Trophoblast cell (in vitro differentiated cells and primary cell): ENCODE results near the gene FOXJ3.
A peak's percentile ranks its signal among the peaks of the same experiment; 100 is the strongest.

Experiments
- DNase-seq, 2 donors: peaks; one replicate each; pipeline ENCODE4 v3.0.0-alpha.2; 2016
- H2AFZ ChIP-seq: 2 replicates; pipeline ENCODE4 v1.6.1; 2013; ENCODE audit warnings: low read length, moderate library complexity, mild to moderate bottlenecking; ENCODE audit not compliant: insufficient read depth, poor library complexity
- H2AK5ac ChIP-seq: 2 replicates; pipeline ENCODE4 v1.6.1; 2013; ENCODE audit warnings: mild to moderate bottlenecking, low read length
- H2BK120ac ChIP-seq: 2 replicates; pipeline ENCODE4 v1.6.1; 2013; ENCODE audit warnings: low read length, mild to moderate bottlenecking, moderate library complexity; ENCODE audit not compliant: insufficient read depth, poor library complexity
- H2BK12ac ChIP-seq: 2 replicates; pipeline ENCODE4 v1.6.1; 2013; ENCODE audit warnings: mild to moderate bottlenecking, low read length, moderate library complexity
- H2BK5ac ChIP-seq: 2 replicates; pipeline ENCODE4 v1.6.1; 2013; ENCODE audit warnings: low read length, low read depth, moderate library complexity, mild to moderate bottlenecking; ENCODE audit not compliant: poor library complexity
- H3K14ac ChIP-seq: 2 replicates; pipeline ENCODE4 v1.6.1; 2013; ENCODE audit warnings: mild to moderate bottlenecking, low read length
- H3K18ac ChIP-seq: 2 replicates; pipeline ENCODE4 v1.6.1; 2013; ENCODE audit warnings: mild to moderate bottlenecking, low read length
- H3K23ac ChIP-seq: 2 replicates; pipeline ENCODE4 v1.6.1; 2013; ENCODE audit warnings: low read length
- H3K27ac ChIP-seq: 2 replicates; pipeline ENCODE4 v1.5.1; 2013; ENCODE audit warnings: low read depth, mild to moderate bottlenecking, inconsistent platforms, low read length, moderate library complexity
- H3K27me3 ChIP-seq: 2 replicates; pipeline ENCODE4 v1.6.1; 2013; ENCODE audit warnings: inconsistent platforms, mild to moderate bottlenecking, low read length, moderate library complexity; ENCODE audit not compliant: insufficient read depth
- H3K36me3 ChIP-seq, 2 experiments: 1 replicate in 1 of 2; 2 replicates in 1 of 2; pipeline ENCODE4 v1.6.1; 2013; ENCODE audit warnings: low read length in 2 of 2, mild to moderate bottlenecking in 2 of 2, moderate library complexity in 1 of 2; ENCODE audit not compliant: insufficient read depth in 2 of 2, control insufficient read depth in 1 of 2
- H3K4ac ChIP-seq: 2 replicates; pipeline ENCODE4 v1.6.1; 2013; ENCODE audit warnings: low read depth, mild to moderate bottlenecking, low read length, moderate library complexity
- H3K4me1 ChIP-seq, 2 experiments: 1 replicate in 1 of 2; 2 replicates in 1 of 2; pipeline ENCODE4 v1.6.1; 2013; ENCODE audit warnings: low read length in 2 of 2, mild to moderate bottlenecking in 2 of 2, moderate library complexity in 1 of 2; ENCODE audit not compliant: insufficient read depth in 2 of 2, control insufficient read depth in 1 of 2
- H3K4me2 ChIP-seq: 2 replicates; pipeline ENCODE4 v1.6.1; 2013; ENCODE audit warnings: inconsistent platforms, mild to moderate bottlenecking, low read length, moderate library complexity
- H3K4me3 ChIP-seq: 2 replicates; pipeline ENCODE4 v1.5.1; 2013; ENCODE audit warnings: mild to moderate bottlenecking, low read depth, low read length, inconsistent platforms
- H3K79me1 ChIP-seq: one replicate; pipeline ENCODE4 v1.6.1; 2013; ENCODE audit warnings: low read length
- H3K79me2 ChIP-seq: 2 replicates; pipeline ENCODE4 v1.6.1; 2013; ENCODE audit warnings: low read length, mild to moderate bottlenecking; ENCODE audit not compliant: control insufficient read depth, insufficient read depth, poor library complexity
- H3K9ac ChIP-seq: 2 replicates; pipeline ENCODE4 v1.6.1; 2013; ENCODE audit warnings: mild to moderate bottlenecking, low read length
- H3K9me3 ChIP-seq: 2 replicates; pipeline ENCODE4 v1.6.1; 2013; ENCODE audit warnings: low read depth, mild to moderate bottlenecking, control low read depth, inconsistent platforms, low read length; ENCODE audit not compliant: insufficient read depth
- H4K12ac ChIP-seq: 2 replicates; pipeline ENCODE4 v1.6.1; 2013; ENCODE audit warnings: low read depth, mild to moderate bottlenecking, low read length, moderate library complexity
- H4K8ac ChIP-seq: 2 replicates; pipeline ENCODE4 v1.6.1; 2013; ENCODE audit warnings: low read depth, mild to moderate bottlenecking, low read length, moderate library complexity
- H4K91ac ChIP-seq: one replicate; pipeline ENCODE4 v1.6.1; 2013; ENCODE audit warnings: low read depth, mild to moderate bottlenecking, low read length, moderate library complexity
- WGBS: extraction: QIAGEN DNeasy Blood & Tissue Kit; methylation state at CpG from one replicate; pipeline ENCODE4 v1.1.7; 2013; ENCODE audit warnings: missing lambda C conversion rate; ENCODE audit not compliant: insufficient read length, insufficient coverage; ENCODE audit errors: extremely low coverage; 5-methylcytosine and 5-hydroxymethylcytosine counted together

FOXJ3 gene

GRCh38 chr1:42240966-42241755 lies 93.9 kb downstream of the FOXJ3 start:
- Histone ChIP-seq H3K14ac (no peak overlapping the region), H4K8ac (no peak overlapping the region), H4K12ac (no peak overlapping the region), H3K23ac (peak overlapping the region; percentile 76), H3K27ac (no peak overlapping the region), H2AK5ac (no peak overlapping the region), H3K18ac (peak overlapping the region; percentile 16), H2AFZ (peak overlapping the region; percentile 23), H3K4me2 (no peak overlapping the region), H3K9me3 (no peaks in the 10 kb centered on the region), H3K27me3 (no peaks in the 10 kb centered on the region), H3K4me1 (peaks cover 7 to 10% of the 10 kb centered on the region in 2 experiments), H3K9ac (no peak overlapping the region), H3K4ac (peak overlapping the region; percentile 43), H3K79me2 (peaks cover 10% of the 10 kb centered on the region), H4K91ac (no peak overlapping the region), H3K4me3 (peak overlapping the region; percentile 41), H3K79me1 (no peaks in the 10 kb centered on the region), H2BK120ac (no peak overlapping the region), H2BK12ac (no peak overlapping the region), H3K36me3 (peaks cover 0 to 6% of the 10 kb centered on the region in 2 experiments), H2BK5ac (no peak overlapping the region)
- no CpG with 5 or more reads among the region's 5 CpGs for WGBS
- DNase-seq, result no peak

- no peak overlapping the region for H3K9ac ChIP-seq
These were observed 95.5 kb downstream of the FOXJ3 start for GRCh38 chr1:42239555-42239954.

DNA sequence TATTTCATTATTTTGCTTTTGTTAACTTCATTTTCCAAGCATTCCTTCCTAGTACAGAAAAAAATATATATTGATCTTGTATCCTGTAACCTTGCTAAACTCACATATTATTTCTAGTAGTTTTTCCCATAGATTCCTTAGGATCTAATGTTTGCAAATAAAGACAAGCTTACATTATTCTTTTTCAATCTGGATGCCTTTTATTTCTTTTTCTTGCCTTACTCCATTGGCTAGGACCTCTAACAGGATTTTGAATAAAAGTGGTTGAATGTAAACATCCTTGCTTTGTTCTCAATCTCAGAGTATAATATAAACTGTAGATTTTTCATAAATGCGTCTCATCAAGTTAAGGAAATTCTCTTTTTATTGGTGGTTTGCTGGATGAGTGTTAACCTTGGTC lies 96.0 kb downstream of the FOXJ3 start:
- Histone ChIP-seq H3K27me3 (no peaks in the 10 kb centered on the region), H3K4ac (no peak overlapping the region), H3K9me3 (peaks cover 9% of the 10 kb centered on the region), H2BK12ac (no peak overlapping the region), H4K8ac (no peak overlapping the region), H3K4me1 (peaks cover 7 to 10% of the 10 kb centered on the region in 2 experiments), H3K4me2 (no peak overlapping the region), H3K23ac (no peak overlapping the region), H2AFZ (no peak overlapping the region), H3K9ac (no peak overlapping the region), H2AK5ac (no peak overlapping the region), H4K12ac (no peak overlapping the region), H3K4me3 (no peak overlapping the region), H3K79me1 (no peaks in the 10 kb centered on the region), H4K91ac (no peak overlapping the region), H3K14ac (no peak overlapping the region), H3K36me3 (peaks cover 2 to 12% of the 10 kb centered on the region in 2 experiments), H2BK120ac (no peak overlapping the region), H2BK5ac (no peak overlapping the region), H3K18ac (no peak overlapping the region), H3K79me2 (peaks cover 10% of the 10 kb centered on the region), H3K27ac (no peak overlapping the region)
- WGBS, result no CpG with 5 or more reads among the region's 1 CpG
- DNase-seq, result no peak

More at GRCh38 chr1:42239555-42239954, 95.5 kb downstream of the FOXJ3 start:
- no peaks in the 10 kb centered on the region for H3K27me3 ChIP-seq
- no peak overlapping the region for H2AFZ ChIP-seq
- no peak overlapping the region for H3K27ac ChIP-seq
- H2BK12ac ChIP-seq, result no peak overlapping the region
- WGBS, result no CpG with 5 or more reads among the region's 1 CpG
- no peaks in the 10 kb centered on the region for H3K79me1 ChIP-seq
- H3K4ac ChIP-seq, result no peak overlapping the region
- no peak overlapping the region for H4K91ac ChIP-seq
- H3K14ac ChIP-seq, result no peak overlapping the region
- H3K9me3 ChIP-seq, result peaks cover 8% of the 10 kb centered on the region
- H2AK5ac ChIP-seq, result no peak overlapping the region
- no peak overlapping the region for H4K8ac ChIP-seq
- H3K79me2 ChIP-seq, result peaks cover 10% of the 10 kb centered on the region
- no peak overlapping the region for H2BK5ac ChIP-seq
- H3K4me2 ChIP-seq, result no peak overlapping the region
- no peak overlapping the region for H2BK120ac ChIP-seq
- H3K18ac ChIP-seq, result no peak overlapping the region
- H3K4me1 ChIP-seq, result peaks cover 7 to 10% of the 10 kb centered on the region in 2 experiments
- H3K4me3 ChIP-seq, result no peak overlapping the region
- H3K23ac ChIP-seq, result no peak overlapping the region
- DNase-seq, result no peak
- peaks cover 1 to 11% of the 10 kb centered on the region in 2 experiments for H3K36me3 ChIP-seq
- H4K12ac ChIP-seq, result no peak overlapping the region

GRCh38 chr1:42231253-42231652 lies 103.8 kb downstream of the FOXJ3 start:
- Histone ChIP-seq H3K79me2 (no peaks in the 10 kb centered on the region), H2BK120ac (no peak overlapping the region), H4K91ac (no peak overlapping the region), H2AFZ (no peak overlapping the region), H3K9me3 (peaks cover 9% of the 10 kb centered on the region), H4K8ac (no peak overlapping the region), H3K4ac (no peak overlapping the region), H3K4me2 (no peak overlapping the region), H2BK12ac (no peak overlapping the region), H3K14ac (no peak overlapping the region), H3K27ac (no peak overlapping the region), H3K18ac (no peak overlapping the region), H3K4me3 (no peak overlapping the region), H3K9ac (no peak overlapping the region), H2BK5ac (no peak overlapping the region), H3K79me1 (no peaks in the 10 kb centered on the region), H4K12ac (no peak overlapping the region), H3K4me1 (no peaks in the 10 kb centered on the region), H3K36me3 (peaks cover 2 to 6% of the 10 kb centered on the region in 2 experiments), H2AK5ac (no peak overlapping the region), H3K23ac (no peak overlapping the region), H3K27me3 (no peaks in the 10 kb centered on the region)
- 100% methylated on average over 2 of the region's 7 CpGs for WGBS
- DNase-seq, result peak in 1 of 2 donors; percentile 62
